Esophagus muscularis mucosa (tissue), 4 donors: ENCODE data around the gene BRD1.

Experiments used
- CTCF ChIP-seq, 3 experiments: fragments of 200-600 bp in 2 of 3; fragments of 450-650 bp in 1 of 3; sonication (generic) in 2 of 3; IDR thresholded peaks; one replicate each; pipeline ENCODE4 v1.5.1; 2017 to 2019; ENCODE audit warnings: antibody characterized with exemption in 3 of 3, mild to moderate bottlenecking in 2 of 3, moderate library complexity in 1 of 3
- EP300 ChIP-seq: sonication (generic); formaldehyde crosslinking; IDR thresholded peaks from one replicate; pipeline ENCODE4 v1.6.1; 2017; ENCODE audit warnings: antibody characterized with exemption
- POLR2A ChIP-seq: fragments of 450-650 bp; IDR thresholded peaks from one replicate; pipeline ENCODE4 v1.6.1; 2017; ENCODE audit warnings: antibody characterized with exemption, moderate library complexity, mild to moderate bottlenecking, low read depth
- POLR2AphosphoS5 ChIP-seq, 2 donors: sonication (generic); formaldehyde crosslinking; IDR thresholded peaks; one replicate each; pipeline ENCODE4 v1.6.1; 2017; ENCODE audit warnings: antibody characterized with exemption in 2 of 2

- TF ChIP-seq CTCF (IDR thresholded peaks at IDR 0.05) (no peak), POLR2A (no peak), POLR2AphosphoS5 (IDR thresholded peaks at IDR 0.05) (no peak), EP300 (no peak)
Measured at GRCh38 chr22:49755631-49756001, 72.1 kb downstream of the BRD1 start.
